Nephron (organoid): ENCODE data around the gene CEP128.
A peak's percentile ranks its signal among the peaks of the same experiment; 100 is the strongest.
"Not testable (repeated sequence)": the region's sequence is repeated elsewhere in the genome, so short reads cannot be mapped to it uniquely, and the experiment has no call there.

Source experiments
- H3K27ac Mint-ChIP-seq, 3 experiments: 2 replicates each; pipeline ENCODE4 v1.8.0; 2020; ENCODE audit warnings: mixed read lengths in 3 of 3, mild to moderate bottlenecking in 2 of 3, moderate library complexity in 1 of 3
- H3K27me3 Mint-ChIP-seq: 2 replicates; pipeline ENCODE4 v1.8.0; 2021; ENCODE audit warnings: low read depth, mild to moderate bottlenecking, moderate library complexity, mixed read lengths
- H3K36me3 Mint-ChIP-seq: 2 replicates; pipeline ENCODE4 v1.8.0; 2020; ENCODE audit warnings: low read depth, mixed read lengths
- H3K4me1 Mint-ChIP-seq: 2 replicates; pipeline ENCODE4 v1.8.0; 2020; ENCODE audit warnings: mixed read lengths
- H3K4me3 Mint-ChIP-seq, 3 experiments: 2 replicates each; pipeline ENCODE4 v1.8.0; 2020; ENCODE audit warnings: mild to moderate bottlenecking in 3 of 3, mixed read lengths in 3 of 3, moderate library complexity in 2 of 3
- H3K9me3 Mint-ChIP-seq: 2 replicates; pipeline ENCODE4 v1.8.0; 2020; ENCODE audit warnings: mixed read lengths
- TF ChIP-seq, protein P1 (sequence below), 3 experiments: fragments of 200-600 bp; sonication (generic); IDR thresholded peaks; one replicate each; pipeline ENCODE4 v1.5.0; 2021; ENCODE audit warnings: antibody characterized with exemption in 3 of 3; ENCODE audit not compliant: unreplicated experiment in 3 of 3

CEP128 gene

DNA sequence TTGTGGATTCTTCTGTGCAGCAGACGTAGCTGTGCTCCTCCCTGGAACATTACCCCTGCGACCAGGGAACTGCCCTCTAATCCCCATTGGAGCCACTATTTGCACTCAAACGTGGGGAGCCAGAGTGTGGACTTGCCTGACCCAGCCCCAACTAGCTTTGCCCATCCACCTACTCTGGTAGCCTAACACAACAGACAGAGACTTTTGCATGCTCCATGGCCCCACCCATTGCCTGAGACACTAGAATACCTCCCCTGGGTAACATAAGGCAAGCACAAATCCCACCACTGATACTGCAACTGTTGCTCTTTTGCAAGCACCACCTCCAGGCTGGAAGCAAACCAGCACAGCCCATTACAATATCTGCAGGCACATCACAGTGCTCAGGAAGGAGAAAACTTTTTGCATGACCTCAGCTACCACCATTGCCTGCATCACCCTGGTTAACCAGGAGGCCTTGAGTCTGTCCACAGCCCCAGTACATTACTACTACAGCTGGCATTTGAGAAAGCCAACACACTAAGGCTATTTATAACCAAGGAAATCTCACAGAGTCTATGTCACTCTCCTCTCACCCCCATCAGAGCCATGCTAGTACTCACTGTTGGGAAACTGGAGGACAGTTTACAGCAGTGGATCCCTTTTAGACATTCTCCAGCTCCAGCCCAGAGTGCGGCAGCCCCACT is 15.0 kb downstream of the CEP128 start:
- Mint-ChIP-seq H3K36me3 (peaks cover 9% of the 10 kb centered on the region), H3K27me3 (no peaks in the 10 kb centered on the region), H3K27ac (peak overlapping the region in 1 of 3 experiments; percentile 29), H3K4me3 (no peak overlapping the region), H3K4me1 (peaks cover 16% of the 10 kb centered on the region), H3K9me3 (peaks cover 12% of the 10 kb centered on the region)
- TF ChIP-seq, protein P1, sequence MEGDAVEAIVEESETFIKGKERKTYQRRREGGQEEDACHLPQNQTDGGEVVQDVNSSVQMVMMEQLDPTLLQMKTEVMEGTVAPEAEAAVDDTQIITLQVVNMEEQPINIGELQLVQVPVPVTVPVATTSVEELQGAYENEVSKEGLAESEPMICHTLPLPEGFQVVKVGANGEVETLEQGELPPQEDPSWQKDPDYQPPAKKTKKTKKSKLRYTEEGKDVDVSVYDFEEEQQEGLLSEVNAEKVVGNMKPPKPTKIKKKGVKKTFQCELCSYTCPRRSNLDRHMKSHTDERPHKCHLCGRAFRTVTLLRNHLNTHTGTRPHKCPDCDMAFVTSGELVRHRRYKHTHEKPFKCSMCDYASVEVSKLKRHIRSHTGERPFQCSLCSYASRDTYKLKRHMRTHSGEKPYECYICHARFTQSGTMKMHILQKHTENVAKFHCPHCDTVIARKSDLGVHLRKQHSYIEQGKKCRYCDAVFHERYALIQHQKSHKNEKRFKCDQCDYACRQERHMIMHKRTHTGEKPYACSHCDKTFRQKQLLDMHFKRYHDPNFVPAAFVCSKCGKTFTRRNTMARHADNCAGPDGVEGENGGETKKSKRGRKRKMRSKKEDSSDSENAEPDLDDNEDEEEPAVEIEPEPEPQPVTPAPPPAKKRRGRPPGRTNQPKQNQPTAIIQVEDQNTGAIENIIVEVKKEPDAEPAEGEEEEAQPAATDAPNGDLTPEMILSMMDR (IDR thresholded peaks at IDR 0.05; ENCODE audit: unreplicated experiment in 3 of 3): no peak

DNA sequence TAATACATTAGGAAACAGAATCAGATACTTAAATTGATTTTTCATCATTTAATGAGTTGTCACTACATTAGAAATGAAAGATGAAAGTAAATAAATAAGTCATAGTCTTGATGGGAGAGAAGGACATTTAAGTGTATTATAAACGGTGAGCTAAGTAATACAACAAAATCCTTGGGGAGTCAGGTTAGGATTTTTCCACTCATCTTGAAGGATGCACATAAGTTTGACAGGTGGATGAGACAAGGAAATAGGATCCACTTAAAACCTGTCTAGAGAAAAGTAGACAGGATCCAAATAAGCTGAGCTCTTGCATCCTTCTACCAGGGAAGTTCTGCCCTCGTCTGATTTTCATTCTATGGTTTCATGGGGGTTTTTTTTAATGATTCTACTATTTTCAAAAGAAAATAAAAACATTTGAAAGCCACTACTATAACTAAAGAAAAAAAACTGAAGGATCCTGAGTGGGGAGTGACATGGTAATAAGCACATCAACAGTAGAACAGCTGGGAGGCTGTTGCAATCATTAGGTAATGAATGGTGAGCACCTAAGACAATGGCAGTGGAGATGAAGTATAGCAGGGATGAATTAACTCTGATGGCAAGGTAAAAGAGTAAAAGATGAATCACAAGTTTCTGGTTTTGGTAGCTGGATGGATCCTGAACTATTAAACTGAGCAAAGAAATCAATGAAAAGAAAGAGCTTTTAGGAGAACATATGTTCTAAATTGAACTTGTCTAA is 17.0 kb downstream of the CEP128 start:
- Mint-ChIP-seq H3K4me1 (peaks cover 7% of the 10 kb centered on the region), H3K4me3 (no peak overlapping the region), H3K27ac (no peak overlapping the region), H3K9me3 (peaks cover 12% of the 10 kb centered on the region), H3K36me3 (peaks cover 4% of the 10 kb centered on the region), H3K27me3 (no peaks in the 10 kb centered on the region)
- TF ChIP-seq, protein P1 (IDR thresholded peaks at IDR 0.05; ENCODE audit: unreplicated experiment in 3 of 3): no peak

DNA sequence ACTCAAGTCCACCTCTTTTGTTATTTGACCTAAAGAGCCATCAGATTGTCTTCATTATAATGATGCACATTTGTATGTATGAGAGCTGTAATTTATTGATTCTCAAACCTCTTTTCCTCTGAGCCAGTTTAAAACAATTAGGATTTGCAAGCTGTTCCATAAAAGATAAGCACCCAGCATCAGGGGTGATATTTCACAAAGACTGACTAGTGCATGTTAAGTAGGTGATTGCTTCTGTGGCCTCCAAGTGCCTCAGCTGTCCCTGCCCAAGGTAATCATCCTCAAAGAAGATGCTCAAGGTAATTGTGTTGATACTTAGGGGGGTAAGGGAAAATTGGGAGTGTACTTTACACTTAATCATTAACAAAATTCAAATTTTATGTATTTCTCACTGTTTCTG is 18.2 kb downstream of the CEP128 start:
- no peaks in the 10 kb centered on the region for H3K27me3 Mint-ChIP-seq
- peaks cover 4% of the 10 kb centered on the region for H3K36me3 Mint-ChIP-seq
- TF ChIP-seq, protein P1 (IDR thresholded peaks at IDR 0.05; ENCODE audit: unreplicated experiment in 3 of 3): no peak
- H3K9me3 Mint-ChIP-seq: peaks cover 5% of the 10 kb centered on the region
- peaks cover 7% of the 10 kb centered on the region for H3K4me1 Mint-ChIP-seq
- H3K27ac Mint-ChIP-seq: no peak overlapping the region
- H3K4me3 Mint-ChIP-seq: no peak overlapping the region

DNA sequence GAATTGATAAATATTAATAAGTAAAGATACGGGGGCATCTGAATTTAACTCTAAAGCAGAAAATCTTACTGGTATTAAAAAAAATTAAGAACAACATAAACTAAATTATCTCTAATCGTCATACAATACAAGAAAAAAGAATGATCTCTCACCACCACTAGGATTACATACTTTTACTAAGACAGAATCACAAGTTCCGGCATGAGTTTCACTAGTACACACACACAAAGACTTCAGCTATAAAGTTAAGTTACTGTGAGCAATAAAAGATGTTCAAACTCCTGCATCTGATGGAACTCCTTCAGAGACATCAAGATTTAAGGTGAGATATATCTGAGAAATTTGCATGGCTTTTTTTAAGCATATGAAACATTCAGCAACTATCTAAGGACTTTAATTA is 21.9 kb downstream of the CEP128 start:
- Mint-ChIP-seq H3K27ac (no peak overlapping the region), H3K27me3 (no peaks in the 10 kb centered on the region), H3K9me3 (no peaks in the 10 kb centered on the region), H3K36me3 (peaks cover under 1% of the 10 kb centered on the region), H3K4me3 (no peak overlapping the region), H3K4me1 (no peaks in the 10 kb centered on the region)
- TF ChIP-seq, protein P1 (IDR thresholded peaks at IDR 0.05; ENCODE audit: unreplicated experiment in 3 of 3): no peak

DNA sequence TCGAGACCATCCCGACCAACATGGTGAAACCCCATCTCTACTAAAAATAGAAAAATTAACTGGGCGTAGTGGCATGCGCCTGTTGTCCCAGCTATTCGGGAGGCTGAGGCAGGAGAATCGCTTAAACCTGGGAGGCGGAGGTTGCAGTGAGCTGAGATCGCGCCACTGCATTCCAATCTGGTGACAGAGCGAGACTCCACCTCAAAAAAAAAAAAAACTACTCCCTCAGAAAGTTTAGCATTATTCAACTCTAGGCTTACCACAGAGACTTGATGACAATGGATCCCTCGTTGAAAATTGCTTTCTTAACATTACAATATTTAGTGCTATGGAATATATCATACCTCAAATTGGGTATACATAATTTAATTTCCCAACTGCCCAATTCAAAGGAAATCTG is 29.5 kb downstream of the CEP128 start:
- H3K4me3 Mint-ChIP-seq, H3K9me3 Mint-ChIP-seq, H3K27ac Mint-ChIP-seq, H3K36me3 Mint-ChIP-seq, H3K4me1 Mint-ChIP-seq, H3K27me3 Mint-ChIP-seq: not testable (repeated sequence)

DNA sequence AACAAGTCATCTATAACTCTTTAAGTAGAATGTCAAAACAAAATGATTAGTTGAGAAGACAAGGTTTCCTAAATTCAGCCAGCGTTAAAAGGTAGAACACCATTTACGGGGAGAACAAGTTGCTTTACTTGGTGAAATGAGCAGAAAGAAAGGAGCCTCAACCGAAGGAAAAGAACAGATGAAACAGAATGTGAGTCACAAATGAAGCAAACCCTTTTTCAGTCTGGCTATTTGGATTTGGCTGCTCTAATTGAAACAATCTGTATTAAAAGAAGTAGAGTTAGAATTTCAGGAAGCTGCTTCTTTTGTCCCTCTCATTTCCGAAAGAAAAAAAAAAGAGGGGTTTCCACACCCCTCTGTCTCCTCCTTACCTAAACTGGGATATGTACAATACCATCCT is 34.6 kb downstream of the CEP128 start:
- H3K4me1 Mint-ChIP-seq: peaks cover 8% of the 10 kb centered on the region
- no peaks in the 10 kb centered on the region for H3K9me3 Mint-ChIP-seq
- H3K36me3 Mint-ChIP-seq: peaks cover 18% of the 10 kb centered on the region
- no peak overlapping the region for H3K4me3 Mint-ChIP-seq
- TF ChIP-seq, protein P1 (IDR thresholded peaks at IDR 0.05; ENCODE audit: unreplicated experiment in 3 of 3): no peak
- H3K27me3 Mint-ChIP-seq: no peaks in the 10 kb centered on the region
- H3K27ac Mint-ChIP-seq: peak overlapping the region; percentile 66 to 86 (median 84)
